ENCODE data around the gene COL6A3.

The COL6A3 gene

GRCh38 chr2:237314198-237314597 is 99.8 kb downstream of the COL6A3 start:
- peaks cover 19 to 23% of the 10 kb centered on the region in 2 donors for H3K4me1 ChIP-seq (ENCODE audit: control insufficient read depth in 1 of 2, insufficient read depth in 2 of 2, low read length in 2 of 2)

DNA sequence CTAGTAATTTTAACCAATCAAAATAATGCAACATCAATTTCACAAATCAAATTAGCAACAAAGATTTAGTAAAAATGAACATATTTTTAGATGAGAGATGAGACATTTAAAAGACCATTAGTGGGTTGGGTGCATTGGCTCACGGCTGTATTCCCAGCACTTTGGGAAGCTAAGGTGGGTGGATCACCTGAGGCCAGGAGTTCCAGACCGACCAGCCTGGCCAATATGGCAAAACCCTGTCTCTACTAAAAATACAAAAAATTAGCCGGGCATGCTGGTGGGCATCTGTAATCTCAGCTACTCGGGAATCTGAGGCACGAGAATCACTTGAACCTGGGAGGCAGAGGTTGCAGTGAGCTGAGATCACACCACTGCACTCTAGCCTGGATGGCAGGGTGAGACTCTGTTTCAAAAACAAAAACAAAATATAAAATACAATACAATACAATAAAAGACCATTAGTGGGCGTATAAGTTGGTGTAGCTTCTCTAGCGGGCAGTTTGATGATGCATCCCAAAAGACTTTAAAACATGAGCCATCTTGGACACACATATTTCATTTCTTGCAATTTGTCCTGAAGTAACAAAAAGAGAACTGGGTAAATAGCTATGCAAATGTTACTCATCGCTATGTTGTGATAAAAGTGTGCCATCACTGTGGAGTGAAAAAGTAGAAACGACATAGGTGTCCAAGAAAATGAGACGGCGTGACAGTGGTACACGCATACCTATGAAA is 101.8 kb downstream of the COL6A3 start:
- H3K4me3 ChIP-seq (ENCODE audit: low read depth in 1 of 2, low read length in 2 of 2): no peak overlapping the region
- H3K9me3 ChIP-seq (ENCODE audit: control insufficient read depth in 1 of 2, low read length in 2 of 2): no peaks in the 10 kb centered on the region
- H3K36me3 ChIP-seq (ENCODE audit: control insufficient read depth in 1 of 2, insufficient read depth in 2 of 2, low read length in 2 of 2): no peaks in the 10 kb centered on the region
- H3K4me1 ChIP-seq (ENCODE audit: control insufficient read depth in 1 of 2, insufficient read depth in 2 of 2, low read length in 2 of 2): peaks cover 15 to 19% of the 10 kb centered on the region in 2 donors
- H3K27ac ChIP-seq (ENCODE audit: low read depth, low read length): no peak overlapping the region
- H3K27me3 ChIP-seq (ENCODE audit: control insufficient read depth in 1 of 2, insufficient read depth in 2 of 2, low read length in 2 of 2): no peaks in the 10 kb centered on the region
- no peak overlapping the region for H3K9ac ChIP-seq (ENCODE audit: low read depth in 1 of 2, low read length in 2 of 2)

More at GRCh38 chr2:237314198-237314597, 99.8 kb downstream of the COL6A3 start:
- H3K4me3 ChIP-seq (ENCODE audit: low read depth in 1 of 2, low read length in 2 of 2): no peak overlapping the region
- H3K27me3 ChIP-seq (ENCODE audit: control insufficient read depth in 1 of 2, insufficient read depth in 2 of 2, low read length in 2 of 2): no peaks in the 10 kb centered on the region
- H3K9ac ChIP-seq (ENCODE audit: low read depth in 1 of 2, low read length in 2 of 2): no peak overlapping the region
- no peak overlapping the region for H3K27ac ChIP-seq (ENCODE audit: low read depth, low read length)
- no peaks in the 10 kb centered on the region for H3K9me3 ChIP-seq (ENCODE audit: control insufficient read depth in 1 of 2, low read length in 2 of 2)
- H3K36me3 ChIP-seq (ENCODE audit: control insufficient read depth in 1 of 2, insufficient read depth in 2 of 2, low read length in 2 of 2): no peaks in the 10 kb centered on the region

DNA sequence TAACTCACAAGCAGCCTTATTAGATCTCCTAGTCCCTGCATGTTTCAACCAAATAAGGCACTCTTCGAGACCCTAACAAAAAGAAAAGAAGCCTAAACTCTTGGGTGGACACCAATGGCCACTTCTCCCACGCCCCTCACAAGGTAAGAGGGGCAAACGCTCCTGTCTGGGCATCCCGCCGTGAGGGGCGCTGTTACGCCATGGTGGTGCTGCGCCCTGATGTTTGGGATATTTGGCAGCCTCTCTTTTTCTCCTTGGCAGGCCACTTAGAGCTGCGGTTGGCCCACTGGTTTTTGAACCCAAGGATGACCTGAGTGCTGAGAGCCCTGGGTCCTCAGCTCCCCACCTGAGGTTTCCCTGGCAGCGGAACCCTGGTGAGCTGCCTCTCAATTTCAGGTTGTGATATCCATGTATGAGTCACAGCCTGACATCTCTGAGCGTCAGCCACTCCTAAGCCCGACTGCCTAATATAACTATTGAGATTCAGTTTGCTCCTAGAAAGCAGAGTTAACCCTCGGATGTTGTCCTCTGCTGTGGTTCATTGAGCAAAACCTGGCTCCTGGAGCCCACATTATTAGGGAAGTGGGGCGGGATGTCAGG is 103.3 kb downstream of the COL6A3 start:
- H3K9ac ChIP-seq (ENCODE audit: low read depth in 1 of 2, low read length in 2 of 2): no peak overlapping the region
- H3K36me3 ChIP-seq (ENCODE audit: control insufficient read depth in 1 of 2, insufficient read depth in 2 of 2, low read length in 2 of 2): no peaks in the 10 kb centered on the region
- no peak overlapping the region for H3K27ac ChIP-seq (ENCODE audit: low read depth, low read length)
- H3K4me1 ChIP-seq (ENCODE audit: control insufficient read depth in 1 of 2, insufficient read depth in 2 of 2, low read length in 2 of 2): peaks cover 7 to 9% of the 10 kb centered on the region in 2 donors
- H3K27me3 ChIP-seq (ENCODE audit: control insufficient read depth in 1 of 2, insufficient read depth in 2 of 2, low read length in 2 of 2): no peaks in the 10 kb centered on the region
- no peaks in the 10 kb centered on the region for H3K9me3 ChIP-seq (ENCODE audit: control insufficient read depth in 1 of 2, low read length in 2 of 2)
- H3K4me3 ChIP-seq (ENCODE audit: low read depth in 1 of 2, low read length in 2 of 2): no peak overlapping the region

DNA sequence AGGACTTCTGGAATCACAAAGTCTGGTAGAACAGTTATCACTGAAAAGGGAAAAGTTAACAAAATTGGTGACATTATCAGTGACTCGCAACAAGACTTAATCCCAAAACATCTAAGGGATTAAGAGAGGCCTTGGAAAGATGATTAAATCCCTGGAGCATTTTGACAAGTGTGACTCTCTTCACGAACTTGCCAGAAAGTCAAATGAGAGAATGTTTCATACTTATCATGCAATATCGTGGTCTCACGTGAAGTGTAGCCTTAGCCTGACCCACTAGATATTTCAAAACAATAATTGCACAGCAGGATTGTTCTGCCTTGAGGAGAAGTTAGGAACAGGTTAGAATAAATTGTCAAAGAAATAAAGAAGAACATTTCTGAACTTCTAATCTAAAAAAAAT is 104.5 kb downstream of the COL6A3 start:
- Histone ChIP-seq H3K27me3 (ENCODE audit: control insufficient read depth in 1 of 2, insufficient read depth in 2 of 2, low read length in 2 of 2) (no peaks in the 10 kb centered on the region), H3K36me3 (ENCODE audit: control insufficient read depth in 1 of 2, insufficient read depth in 2 of 2, low read length in 2 of 2) (no peaks in the 10 kb centered on the region), H3K4me1 (ENCODE audit: control insufficient read depth in 1 of 2, insufficient read depth in 2 of 2, low read length in 2 of 2) (no peaks in the 10 kb centered on the region), H3K4me3 (ENCODE audit: low read depth in 1 of 2, low read length in 2 of 2) (no peak overlapping the region), H3K9me3 (ENCODE audit: control insufficient read depth in 1 of 2, low read length in 2 of 2) (no peaks in the 10 kb centered on the region), H3K9ac (ENCODE audit: low read depth in 1 of 2, low read length in 2 of 2) (no peak overlapping the region), H3K27ac (ENCODE audit: low read depth, low read length) (no peak overlapping the region)

- H3K9ac ChIP-seq (ENCODE audit: low read depth in 1 of 2, low read length in 2 of 2): no peak overlapping the region
- H3K9me3 ChIP-seq (ENCODE audit: control insufficient read depth in 1 of 2, low read length in 2 of 2): no peaks in the 10 kb centered on the region
- no peaks in the 10 kb centered on the region for H3K36me3 ChIP-seq (ENCODE audit: control insufficient read depth in 1 of 2, insufficient read depth in 2 of 2, low read length in 2 of 2)
- no peaks in the 10 kb centered on the region for H3K4me1 ChIP-seq (ENCODE audit: control insufficient read depth in 1 of 2, insufficient read depth in 2 of 2, low read length in 2 of 2)
- no peaks in the 10 kb centered on the region for H3K27me3 ChIP-seq (ENCODE audit: control insufficient read depth in 1 of 2, insufficient read depth in 2 of 2, low read length in 2 of 2)
- H3K4me3 ChIP-seq (ENCODE audit: low read depth in 1 of 2, low read length in 2 of 2): no peak overlapping the region
- H3K27ac ChIP-seq (ENCODE audit: low read depth, low read length): no peak overlapping the region
Measured at GRCh38 chr2:237309011-237309410, 105.0 kb downstream of the COL6A3 start.

DNA sequence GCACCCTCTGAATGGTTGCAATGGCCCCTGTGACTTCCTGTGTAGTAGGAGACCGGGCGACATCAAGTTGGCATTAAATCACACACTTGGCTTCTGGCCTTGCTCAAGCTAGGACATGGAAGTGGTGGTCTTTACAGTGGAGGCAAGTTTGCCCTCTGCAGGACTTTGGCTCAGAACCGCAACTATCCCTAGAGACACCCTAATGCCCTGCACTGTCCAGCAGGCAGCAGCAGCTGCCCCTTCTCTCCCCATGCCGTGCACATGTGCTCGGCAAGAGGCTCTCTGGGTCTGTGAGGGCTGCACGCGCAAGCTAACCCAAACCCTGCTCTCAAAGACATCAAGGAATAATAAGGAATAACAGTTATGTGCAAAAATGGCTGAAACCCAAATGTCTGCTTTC is 106.5 kb downstream of the COL6A3 start:
- H3K27ac ChIP-seq (ENCODE audit: low read depth, low read length): no peak overlapping the region
- H3K36me3 ChIP-seq (ENCODE audit: control insufficient read depth in 1 of 2, insufficient read depth in 2 of 2, low read length in 2 of 2): no peaks in the 10 kb centered on the region
- H3K9me3 ChIP-seq (ENCODE audit: control insufficient read depth in 1 of 2, low read length in 2 of 2): no peaks in the 10 kb centered on the region
- H3K4me3 ChIP-seq (ENCODE audit: low read depth in 1 of 2, low read length in 2 of 2): no peak overlapping the region
- H3K9ac ChIP-seq (ENCODE audit: low read depth in 1 of 2, low read length in 2 of 2): no peak overlapping the region
- no peaks in the 10 kb centered on the region for H3K27me3 ChIP-seq (ENCODE audit: control insufficient read depth in 1 of 2, insufficient read depth in 2 of 2, low read length in 2 of 2)
- H3K4me1 ChIP-seq (ENCODE audit: control insufficient read depth in 1 of 2, insufficient read depth in 2 of 2, low read length in 2 of 2): no peaks in the 10 kb centered on the region

- no peaks in the 10 kb centered on the region for H3K4me1 ChIP-seq (ENCODE audit: control insufficient read depth in 1 of 2, insufficient read depth in 2 of 2, low read length in 2 of 2)
- H3K9me3 ChIP-seq (ENCODE audit: control insufficient read depth in 1 of 2, low read length in 2 of 2): no peaks in the 10 kb centered on the region
- H3K4me3 ChIP-seq (ENCODE audit: low read depth in 1 of 2, low read length in 2 of 2): no peak overlapping the region
- no peak overlapping the region for H3K27ac ChIP-seq (ENCODE audit: low read depth, low read length)
- no peak overlapping the region for H3K9ac ChIP-seq (ENCODE audit: low read depth in 1 of 2, low read length in 2 of 2)
- no peaks in the 10 kb centered on the region for H3K36me3 ChIP-seq (ENCODE audit: control insufficient read depth in 1 of 2, insufficient read depth in 2 of 2, low read length in 2 of 2)
- no peaks in the 10 kb centered on the region for H3K27me3 ChIP-seq (ENCODE audit: control insufficient read depth in 1 of 2, insufficient read depth in 2 of 2, low read length in 2 of 2)
Measured at GRCh38 chr2:237306787-237307170, 107.2 kb downstream of the COL6A3 start.

GRCh38 chr2:237306083-237306786 is 107.7 kb downstream of the COL6A3 start:
- H3K4me3 ChIP-seq (ENCODE audit: low read depth in 1 of 2, low read length in 2 of 2): no peak overlapping the region
- H3K36me3 ChIP-seq (ENCODE audit: control insufficient read depth in 1 of 2, insufficient read depth in 2 of 2, low read length in 2 of 2): no peaks in the 10 kb centered on the region
- no peak overlapping the region for H3K9ac ChIP-seq (ENCODE audit: low read depth in 1 of 2, low read length in 2 of 2)
- H3K9me3 ChIP-seq (ENCODE audit: control insufficient read depth in 1 of 2, low read length in 2 of 2): no peaks in the 10 kb centered on the region
- H3K4me1 ChIP-seq (ENCODE audit: control insufficient read depth in 1 of 2, insufficient read depth in 2 of 2, low read length in 2 of 2): no peaks in the 10 kb centered on the region
- no peaks in the 10 kb centered on the region for H3K27me3 ChIP-seq (ENCODE audit: control insufficient read depth in 1 of 2, insufficient read depth in 2 of 2, low read length in 2 of 2)
- H3K27ac ChIP-seq (ENCODE audit: low read depth, low read length): no peak overlapping the region

DNA sequence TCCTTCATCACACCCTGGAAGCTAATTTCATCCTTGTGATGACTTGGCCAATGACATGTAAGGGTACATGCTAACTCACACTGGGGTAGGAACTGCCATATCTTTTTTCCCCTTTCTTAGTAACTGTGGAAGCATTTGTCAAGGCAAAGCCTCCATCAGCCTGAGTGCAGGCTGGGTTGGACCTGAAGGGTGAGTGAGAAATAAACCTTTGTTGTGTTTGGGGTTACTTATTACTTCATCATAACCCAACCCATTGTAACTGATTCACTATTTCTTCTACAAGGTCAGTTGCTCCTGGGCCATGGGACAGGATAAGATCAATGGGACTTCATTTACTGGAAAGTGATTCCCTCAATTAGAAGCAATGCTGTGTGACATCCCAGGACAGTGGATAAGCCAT is 108.4 kb downstream of the COL6A3 start:
- H3K9me3 ChIP-seq (ENCODE audit: control insufficient read depth in 1 of 2, low read length in 2 of 2): no peaks in the 10 kb centered on the region
- no peak overlapping the region for H3K9ac ChIP-seq (ENCODE audit: low read depth in 1 of 2, low read length in 2 of 2)
- H3K27me3 ChIP-seq (ENCODE audit: control insufficient read depth in 1 of 2, insufficient read depth in 2 of 2, low read length in 2 of 2): no peaks in the 10 kb centered on the region
- no peaks in the 10 kb centered on the region for H3K36me3 ChIP-seq (ENCODE audit: control insufficient read depth in 1 of 2, insufficient read depth in 2 of 2, low read length in 2 of 2)
- no peaks in the 10 kb centered on the region for H3K4me1 ChIP-seq (ENCODE audit: control insufficient read depth in 1 of 2, insufficient read depth in 2 of 2, low read length in 2 of 2)
- H3K27ac ChIP-seq (ENCODE audit: low read depth, low read length): no peak overlapping the region
- H3K4me3 ChIP-seq (ENCODE audit: low read depth in 1 of 2, low read length in 2 of 2): no peak overlapping the region

GRCh38 chr2:237304763-237305514 is 109.0 kb downstream of the COL6A3 start:
- Histone ChIP-seq H3K27me3 (ENCODE audit: control insufficient read depth in 1 of 2, insufficient read depth in 2 of 2, low read length in 2 of 2) (no peaks in the 10 kb centered on the region), H3K27ac (ENCODE audit: low read depth, low read length) (no peak overlapping the region), H3K36me3 (ENCODE audit: control insufficient read depth in 1 of 2, insufficient read depth in 2 of 2, low read length in 2 of 2) (no peaks in the 10 kb centered on the region), H3K9ac (ENCODE audit: low read depth in 1 of 2, low read length in 2 of 2) (no peak overlapping the region), H3K4me1 (ENCODE audit: control insufficient read depth in 1 of 2, insufficient read depth in 2 of 2, low read length in 2 of 2) (no peaks in the 10 kb centered on the region), H3K9me3 (ENCODE audit: control insufficient read depth in 1 of 2, low read length in 2 of 2) (no peaks in the 10 kb centered on the region), H3K4me3 (ENCODE audit: low read depth in 1 of 2, low read length in 2 of 2) (no peak overlapping the region)
